Liver (tissue), 3 donors: ENCODE results near the gene LARGE1.

Experiments used
- CTCF ChIP-seq: fragments of 150-350 bp; IDR thresholded peaks from 2 replicates; pipeline ENCODE4 v1.5.1; 2017; ENCODE audit warnings: improper control_type of control experiment, low read depth, low read length; ENCODE audit not compliant: missing input control
- EGR1 ChIP-seq, 2 donors: IDR thresholded peaks; 2 replicates each; pipeline ENCODE4 v1.6.1; 2016 to 2018; ENCODE audit warnings: antibody characterized with exemption in 2 of 2, low read depth in 2 of 2
- FOXA1 ChIP-seq: IDR thresholded peaks from 2 replicates; pipeline ENCODE4 v1.6.1; 2016; ENCODE audit warnings: antibody characterized with exemption
- FOXA2 ChIP-seq: IDR thresholded peaks from 2 replicates; pipeline ENCODE4 v1.6.1; 2016; ENCODE audit warnings: antibody characterized with exemption
- HNF4A ChIP-seq, 2 donors: conservative IDR thresholded peaks; 2 replicates each; pipeline ENCODE4 v1.6.1; 2016; ENCODE audit warnings: antibody characterized with exemption in 2 of 2, mild to moderate bottlenecking in 2 of 2
- JUND ChIP-seq, 2 donors: IDR thresholded peaks; 2 replicates each; pipeline ENCODE4 v1.6.1; 2016; ENCODE audit warnings: antibody characterized with exemption in 2 of 2
- NR2F2 ChIP-seq: IDR thresholded peaks from 2 replicates; pipeline ENCODE4 v1.6.1; 2016; ENCODE audit warnings: antibody characterized with exemption
- RAD21 ChIP-seq, 2 donors: IDR thresholded peaks; 2 replicates each; pipeline ENCODE4 v1.6.1; 2016; ENCODE audit warnings: antibody characterized with exemption in 2 of 2, mild to moderate bottlenecking in 2 of 2
- REST ChIP-seq: IDR thresholded peaks from 2 replicates; pipeline ENCODE4 v1.6.1; 2016; ENCODE audit warnings: antibody characterized with exemption, mild to moderate bottlenecking
- RXRA ChIP-seq, 2 donors: IDR thresholded peaks; 2 replicates each; pipeline ENCODE4 v1.6.1; 2017 to 2018; ENCODE audit warnings: antibody characterized with exemption in 2 of 2, mild to moderate bottlenecking in 1 of 2
- SP1 ChIP-seq: IDR thresholded peaks from 2 replicates; pipeline ENCODE4 v1.6.1; 2018; ENCODE audit warnings: antibody characterized with exemption, mild to moderate bottlenecking
- TAF1 ChIP-seq: conservative IDR thresholded peaks from 2 replicates; pipeline ENCODE4 v1.6.1; 2016; ENCODE audit warnings: antibody characterized with exemption, mild to moderate bottlenecking
- YY1 ChIP-seq: IDR thresholded peaks from 2 replicates; pipeline ENCODE4 v1.6.1; 2016; ENCODE audit warnings: antibody characterized with exemption, mild to moderate bottlenecking
- ZBTB33 ChIP-seq: IDR thresholded peaks from 2 replicates; pipeline ENCODE4 v1.6.1; 2016; ENCODE audit warnings: antibody characterized with exemption
- donor health status: healthy.
- donor health status: healthy.

GRCh38 chr22:33741025-33741424 is 179.3 kb downstream of the LARGE1 start:
- TF ChIP-seq CTCF (no peak), NR2F2 (no peak), TAF1 (no peak), HNF4A (conservative IDR thresholded peaks at IDR 0.05) (no peak), ZBTB33 (no peak), REST (no peak), RXRA (IDR thresholded peaks at IDR 0.05) (no peak), RAD21 (IDR thresholded peaks at IDR 0.05) (no peak), SP1 (no peak), YY1 (no peak), FOXA1 (no peak), FOXA2 (no peak), EGR1 (IDR thresholded peaks at IDR 0.05; ENCODE audit: low read depth in 2 of 2) (no peak), JUND (IDR thresholded peaks at IDR 0.05) (no peak)
